GM21390 (cell line): ENCODE data around the gene DYNLT2.
A peak's percentile ranks its signal among the peaks of the same experiment; 100 is the strongest.

Experiments used
- ATAC-seq: cut with Tn5 transposase; IDR thresholded peaks from one replicate; pipeline ENCODE4 v1.9.1; 2021; ENCODE audit not compliant: unreplicated experiment

Gene DYNLT2, protein sequence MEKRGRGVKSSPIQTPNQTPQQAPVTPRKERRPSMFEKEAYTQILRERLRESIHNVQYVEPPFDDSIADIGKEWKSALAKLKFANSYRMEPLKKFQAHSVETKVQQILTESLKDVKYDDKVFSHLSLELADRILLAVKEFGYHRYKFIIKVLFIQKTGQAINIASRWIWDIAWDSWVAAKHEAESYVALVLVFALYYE

DNA sequence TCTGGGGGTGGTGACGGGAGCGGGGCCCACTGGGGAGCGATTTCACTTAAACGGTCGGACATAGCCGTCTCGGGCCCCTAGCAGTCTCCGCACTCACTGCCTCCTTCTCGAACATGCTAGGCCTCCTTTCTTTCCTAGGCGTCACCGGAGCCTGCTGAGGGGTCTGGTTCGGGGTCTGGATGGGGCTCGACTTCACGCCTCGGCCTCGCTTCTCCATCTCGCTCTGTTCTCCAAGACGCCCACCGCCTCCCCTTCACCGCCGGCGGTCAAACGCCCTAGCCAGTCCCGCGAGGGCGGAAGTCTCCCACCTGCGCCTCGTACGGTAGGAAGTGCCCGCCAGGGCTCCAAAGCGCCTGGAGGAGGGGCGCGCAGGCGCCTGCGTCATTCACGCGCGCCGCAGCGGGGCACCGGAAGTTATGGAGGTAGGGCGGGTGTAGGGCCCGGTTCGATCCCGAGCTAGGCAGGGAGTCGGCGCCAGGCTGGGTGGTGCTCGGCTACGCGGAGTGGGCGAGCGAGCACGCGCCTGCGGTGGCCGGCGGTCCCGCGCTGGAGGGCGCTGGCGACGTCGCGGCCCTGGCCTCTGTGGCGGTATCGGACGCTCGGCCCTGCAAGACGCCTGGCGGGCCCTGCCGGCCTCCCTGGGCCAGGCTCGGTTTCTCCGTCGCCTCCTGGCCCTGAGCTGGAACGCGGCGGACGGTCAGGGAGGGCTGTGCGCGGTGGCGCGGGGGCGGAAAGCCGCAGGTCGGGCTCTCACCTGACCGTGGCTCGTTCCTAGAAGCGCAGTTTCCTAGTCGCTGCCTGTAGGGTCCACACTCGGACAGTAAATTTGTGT is at the start of gene DYNLT2, which contains the start of gene ERMARD:
TSS of gene DYNLT2 (minus strand) at position 331 of the 832 bp plus-strand sequence. CDS start at position 217, 114 bp downstream.
TSS of gene ERMARD (plus strand) at position 381 of the 832 bp plus-strand sequence. CDS start at position 417, 36 bp downstream.
- peak; percentile 96 for ATAC-seq

DNA sequence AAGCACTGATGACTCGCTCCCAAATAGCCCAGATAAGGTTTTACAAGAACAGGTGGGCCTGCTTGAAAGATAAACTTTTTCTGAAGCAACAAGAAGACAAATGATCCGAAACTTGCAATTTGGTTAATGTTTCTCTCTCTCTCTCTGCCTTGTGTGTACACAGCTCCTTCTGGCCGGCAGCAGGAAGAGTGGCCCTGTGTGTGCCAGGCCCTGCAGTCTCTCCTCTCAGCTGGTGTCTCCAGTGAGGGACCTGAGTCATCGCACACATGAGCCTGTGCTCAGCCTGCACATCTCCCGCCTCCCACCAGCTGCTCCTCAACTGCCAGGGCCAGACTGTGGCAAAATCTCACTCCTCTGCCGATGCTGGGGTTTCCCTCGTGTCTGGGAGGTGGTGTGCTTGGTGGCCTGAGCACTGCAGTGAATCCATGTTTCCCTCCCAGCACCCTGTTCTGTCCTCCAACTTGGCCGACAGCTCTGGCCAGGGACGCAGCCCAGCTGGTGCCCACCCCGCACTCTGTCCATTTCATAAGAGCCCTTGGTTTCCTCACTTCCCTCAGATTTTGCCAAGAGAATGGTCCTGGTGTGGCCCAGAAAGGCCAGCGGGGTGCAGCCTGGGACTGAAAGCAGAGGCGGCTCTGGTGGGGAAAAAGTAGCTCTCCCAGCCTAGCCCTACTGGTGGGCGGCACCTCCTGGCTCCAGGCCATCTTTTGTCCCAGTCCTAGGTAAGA is 49.5 kb upstream of the DYNLT2 start:
- ATAC-seq, result no peak

DNA sequence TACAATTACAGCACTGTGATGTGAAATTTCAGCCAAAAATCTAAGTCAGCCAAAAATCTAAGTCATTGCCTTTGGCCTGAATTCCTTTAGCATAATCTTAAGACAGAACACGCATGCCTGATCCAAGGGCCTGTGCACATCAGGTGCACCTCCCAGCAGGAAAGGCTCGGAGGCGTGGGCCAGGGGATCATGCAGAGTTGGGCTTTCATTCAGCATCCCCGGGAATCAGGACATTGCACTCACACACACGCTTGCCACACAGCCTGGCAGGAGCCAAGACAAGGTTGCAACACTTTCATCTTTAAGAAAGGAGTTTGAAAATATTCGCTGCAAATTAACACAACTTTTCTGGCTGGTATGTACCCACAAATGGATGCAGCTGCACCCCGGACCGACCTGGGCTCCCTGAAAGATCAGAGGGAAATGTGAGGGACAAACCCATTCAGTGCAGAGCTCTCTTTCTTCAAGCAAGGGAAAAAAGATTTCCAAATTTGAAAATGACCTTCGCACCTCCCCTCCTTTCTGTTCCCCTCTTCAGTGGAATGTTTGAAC is 48.8 kb upstream of the DYNLT2 start:
- ATAC-seq, result no peak

DNA sequence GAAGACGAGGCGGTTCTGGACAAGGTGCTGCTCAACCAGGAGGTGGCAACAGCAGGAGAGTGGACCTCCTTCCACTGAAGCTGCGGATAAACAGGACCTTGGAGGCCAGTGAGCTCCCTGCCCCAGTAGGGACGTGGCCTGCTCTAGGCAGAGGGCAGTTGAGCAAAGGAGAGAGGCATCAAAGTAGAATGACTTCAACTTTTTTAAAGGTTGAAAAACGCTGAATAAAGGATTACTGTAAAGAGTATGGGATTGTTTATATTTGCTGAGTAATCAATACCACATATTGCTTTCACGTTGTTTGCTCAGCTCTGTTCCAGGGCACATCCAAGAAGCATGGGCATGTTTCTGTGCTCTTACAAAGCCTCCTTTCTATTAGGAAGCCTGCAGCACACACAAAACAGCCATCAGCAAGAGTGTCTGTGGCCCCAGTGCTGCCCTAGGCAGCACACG is 48.1 kb upstream of the DYNLT2 start:
- no peak for ATAC-seq

DNA sequence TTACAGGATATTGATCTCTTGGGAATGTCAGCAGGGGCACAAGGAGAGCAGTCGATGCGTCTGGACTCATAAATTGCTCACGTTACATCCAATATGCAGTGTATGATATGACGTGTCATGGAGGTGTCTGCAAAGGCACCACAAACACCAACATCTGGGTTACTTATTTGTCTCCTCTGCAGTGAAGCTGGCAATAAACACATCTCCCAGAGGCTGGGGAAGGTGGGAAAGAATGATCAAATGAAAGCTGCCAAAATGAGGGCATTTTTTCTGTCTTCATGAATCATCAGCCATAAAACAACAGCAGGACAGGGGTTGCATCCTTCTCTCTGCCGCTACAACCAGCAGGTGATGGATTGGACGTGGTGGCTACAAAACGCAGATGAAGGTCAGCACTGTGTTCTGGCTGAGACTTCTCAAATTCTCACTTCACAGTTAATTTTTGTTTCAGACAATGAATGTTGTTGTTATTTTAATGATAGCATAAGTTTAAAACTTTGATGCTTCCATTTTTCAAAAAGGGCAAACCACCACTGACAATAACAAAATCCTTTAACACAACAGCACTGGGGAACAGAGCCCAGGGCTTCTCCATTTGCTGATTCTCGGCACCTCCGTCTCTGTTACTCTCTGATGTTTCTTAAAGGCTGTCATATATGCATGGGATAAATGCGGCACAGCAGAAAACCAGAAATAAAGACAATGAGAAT is 47.5 kb upstream of the DYNLT2 start:
- no peak for ATAC-seq

DNA sequence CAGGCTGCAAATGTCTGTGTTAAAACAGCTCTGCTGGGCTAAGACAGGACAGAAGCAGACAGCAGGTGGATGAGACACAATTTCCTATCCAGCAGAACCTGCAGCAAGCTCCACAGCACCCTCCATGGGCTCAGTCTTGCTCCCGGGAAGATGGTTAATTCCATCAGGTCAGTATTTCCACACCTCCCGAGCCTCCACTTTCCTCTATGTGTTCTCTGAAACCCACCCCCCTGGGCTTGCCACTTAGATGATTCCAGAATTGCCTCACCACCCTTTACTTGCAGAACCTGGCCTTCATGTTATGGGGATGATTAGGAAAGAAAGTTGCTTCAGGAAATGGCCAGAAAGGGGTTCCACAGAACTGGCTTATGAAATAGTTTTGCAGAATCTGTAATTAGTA is 43.8 kb upstream of the DYNLT2 start:
- no peak for ATAC-seq

DNA sequence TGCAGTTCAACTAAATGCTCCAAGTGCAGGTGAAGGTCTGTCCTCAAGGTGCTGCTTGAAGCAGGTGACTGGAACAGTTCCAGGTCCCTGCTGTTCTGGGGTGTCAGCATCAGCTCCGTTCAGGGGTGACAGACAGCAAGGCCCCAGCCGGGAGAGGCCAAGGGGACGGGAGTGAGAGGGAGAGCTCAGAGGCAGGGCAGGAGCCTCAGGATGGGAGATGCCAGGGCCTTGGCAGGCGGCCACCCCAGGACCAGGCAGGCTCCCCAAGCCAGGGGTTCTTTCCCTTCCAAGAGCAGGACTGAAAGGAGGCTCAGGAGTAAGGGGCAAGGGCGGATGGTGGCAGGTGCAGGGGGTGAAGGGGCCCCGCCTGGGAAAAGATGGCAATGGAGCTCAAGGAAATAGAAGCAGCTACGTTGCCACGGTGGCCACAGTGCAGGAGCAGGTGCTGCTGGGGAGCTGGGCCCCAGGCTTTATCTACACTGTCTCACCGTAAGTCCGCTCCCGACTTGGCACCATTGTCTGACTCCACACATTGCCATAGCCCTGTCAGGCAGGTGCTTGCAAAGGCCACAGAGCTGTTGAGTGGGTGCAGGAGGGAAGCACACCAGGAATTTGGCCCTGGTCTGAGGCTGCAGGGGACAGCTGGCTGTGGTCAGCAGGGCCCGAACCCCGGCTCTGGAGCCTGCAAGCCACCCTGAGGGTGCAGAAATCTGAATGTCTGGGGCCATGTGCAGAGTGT is 43.1 kb upstream of the DYNLT2 start:
- no peak for ATAC-seq

DNA sequence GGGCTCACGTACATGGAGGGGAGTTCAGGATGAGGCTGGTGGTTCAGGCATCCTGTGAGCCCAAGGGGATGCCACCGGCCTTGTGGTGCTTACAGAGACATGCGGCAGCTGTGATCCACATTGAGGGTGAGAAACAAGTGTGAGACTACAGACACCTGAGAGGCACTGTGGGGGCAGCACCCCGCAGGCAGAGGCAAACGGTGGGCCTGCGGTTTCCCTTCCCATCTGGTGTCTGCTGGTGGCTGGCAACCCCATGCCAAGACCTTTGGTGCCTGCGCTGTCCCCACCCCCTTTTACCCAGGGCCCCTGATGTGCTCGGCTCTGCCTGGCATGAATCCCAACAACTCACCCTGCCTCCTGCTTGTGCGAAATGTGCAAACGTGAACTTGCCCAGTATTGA is 42.0 kb upstream of the DYNLT2 start:
- ATAC-seq, result no peak

DNA sequence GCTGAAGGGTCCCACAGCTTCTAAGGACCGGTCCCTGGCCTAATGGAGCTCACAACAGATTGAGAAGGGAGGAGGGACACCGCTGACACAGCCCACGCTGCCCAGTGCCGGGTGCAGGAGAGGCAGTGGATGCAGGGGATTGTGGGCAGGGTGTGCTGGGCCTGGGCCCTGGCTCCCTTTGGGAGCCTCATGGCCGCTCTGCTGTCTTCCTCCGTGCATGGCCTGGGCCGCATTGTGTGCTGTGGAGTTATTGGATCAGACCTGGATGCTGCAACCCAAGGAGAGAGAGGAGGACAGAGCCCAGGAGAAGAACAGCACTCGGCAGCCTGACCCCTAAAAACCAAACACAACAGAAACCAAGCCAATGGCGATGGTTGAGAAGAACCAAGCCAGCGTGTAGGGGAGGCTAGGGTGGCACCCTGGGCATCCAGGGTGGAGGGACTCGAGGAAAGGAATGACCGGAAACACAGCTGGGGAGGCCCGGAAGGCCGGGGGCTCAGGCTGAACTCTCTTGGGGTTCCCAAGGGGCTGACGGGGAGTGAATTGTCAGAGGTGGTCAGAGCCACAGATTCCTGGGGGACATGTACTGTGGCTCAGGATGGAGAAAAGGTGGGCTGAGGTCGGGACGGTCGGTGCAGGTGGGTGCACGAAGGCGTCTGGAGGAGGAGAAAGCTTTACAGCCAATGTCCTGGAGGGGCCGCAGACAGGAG is 41.1 kb upstream of the DYNLT2 start:
- ATAC-seq, result no peak

DNA sequence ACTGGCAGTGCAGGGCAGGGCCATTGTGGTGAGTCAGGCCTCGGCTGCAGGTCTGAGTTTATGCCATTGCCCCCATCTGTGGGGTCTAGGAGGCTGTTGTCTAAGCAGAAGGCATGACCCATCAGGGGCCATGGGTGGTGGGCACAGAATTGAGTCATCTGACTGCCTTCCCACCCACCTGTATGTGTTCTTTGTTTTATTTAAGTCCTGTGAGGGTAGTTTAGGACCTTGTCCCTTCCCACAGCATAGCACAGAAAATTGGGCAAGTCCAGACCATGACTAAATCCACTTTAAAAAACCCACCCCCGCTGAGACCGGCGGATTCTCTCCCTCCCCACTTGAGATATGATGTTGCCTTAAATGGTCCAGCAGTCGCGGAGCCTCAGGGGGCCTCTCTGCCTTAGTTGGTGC is 40.4 kb upstream of the DYNLT2 start:
- ATAC-seq, result no peak

DNA sequence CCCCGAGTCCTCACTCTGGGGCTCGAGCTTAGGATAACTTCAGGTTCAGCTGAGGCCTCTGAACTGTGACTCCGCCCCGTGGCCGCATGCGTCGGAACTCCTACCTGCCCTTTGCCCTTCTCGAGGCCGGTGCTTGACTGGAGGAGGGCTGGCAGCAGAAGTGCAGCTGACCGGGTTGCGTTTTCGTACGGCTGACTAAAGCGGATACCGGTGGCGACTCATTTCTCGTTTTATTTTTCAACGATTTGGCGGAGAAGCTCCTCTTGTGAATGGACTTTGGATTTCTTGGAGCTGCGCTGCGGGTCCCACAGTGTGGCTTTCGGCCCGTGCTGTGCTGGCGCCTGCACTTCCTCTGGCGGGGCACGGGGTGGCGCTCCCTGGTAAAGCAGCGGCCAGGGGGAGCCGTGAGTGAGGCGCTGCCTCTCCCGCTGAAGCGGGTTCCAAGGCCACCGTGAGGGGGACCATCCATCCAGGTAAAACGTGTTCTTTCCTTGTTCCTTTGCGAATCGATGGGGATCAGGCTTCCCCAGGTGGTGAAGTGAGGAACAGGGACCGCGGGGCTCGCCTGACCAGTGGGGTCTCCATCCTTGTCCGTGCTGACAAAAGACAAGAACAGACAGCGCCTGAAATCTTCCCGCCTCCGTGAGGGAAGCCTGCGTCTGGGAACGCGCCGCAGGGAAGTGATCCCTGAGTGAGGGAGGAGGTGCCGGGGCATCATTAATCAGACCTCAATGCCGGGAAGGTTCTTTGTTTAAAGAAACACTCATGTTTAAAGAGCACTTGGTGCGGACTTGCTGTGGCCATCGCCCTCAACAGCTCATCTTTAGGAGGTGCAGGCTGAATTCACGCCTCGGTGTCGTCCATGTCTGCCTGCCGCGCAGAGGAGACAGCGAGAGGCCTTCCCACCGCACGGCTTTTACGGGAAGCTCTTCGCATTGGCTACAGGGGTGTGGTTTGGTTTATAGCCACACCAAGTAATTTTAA is 38.9 kb upstream of the DYNLT2 start:
- peak; percentile 96 for ATAC-seq

DNA sequence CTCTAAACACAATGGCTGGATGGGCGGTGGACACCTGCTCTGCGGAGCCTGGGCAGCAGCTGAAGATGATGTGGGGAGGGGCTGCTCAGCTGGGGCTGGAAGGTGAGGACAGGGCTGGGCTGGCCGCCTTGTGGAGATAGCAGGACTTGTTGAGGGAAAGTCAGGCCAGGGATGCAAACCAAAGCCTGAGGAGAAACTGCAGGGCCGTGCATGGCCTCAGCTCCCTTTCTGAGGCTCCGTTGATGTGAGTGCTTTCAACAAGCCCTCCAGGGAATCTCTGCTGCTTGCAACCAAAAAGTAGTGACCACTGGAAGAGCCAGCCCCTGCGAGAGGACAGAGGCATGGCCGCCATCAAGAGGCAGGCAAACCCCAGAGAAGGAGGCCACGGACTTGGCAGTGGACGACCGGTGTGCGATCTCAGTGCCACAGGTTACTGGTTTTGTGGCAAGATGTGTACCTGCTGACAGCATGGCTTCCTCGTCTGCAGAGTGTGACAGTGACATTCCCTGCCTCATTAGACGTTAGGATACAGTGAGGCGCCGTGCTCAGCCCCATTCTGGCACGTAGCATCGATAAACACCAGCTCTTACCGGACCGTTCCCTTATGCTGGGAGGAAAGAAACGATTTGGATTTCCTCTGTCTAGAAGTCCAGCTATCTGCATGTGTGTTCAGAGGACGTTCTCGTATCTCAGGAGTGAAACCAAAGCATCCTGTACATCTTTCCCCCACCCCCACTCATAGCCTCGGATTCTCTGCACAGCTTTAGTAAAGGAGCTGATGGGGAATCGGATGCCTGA is 38.0 kb upstream of the DYNLT2 start:
- ATAC-seq, result no peak

DNA sequence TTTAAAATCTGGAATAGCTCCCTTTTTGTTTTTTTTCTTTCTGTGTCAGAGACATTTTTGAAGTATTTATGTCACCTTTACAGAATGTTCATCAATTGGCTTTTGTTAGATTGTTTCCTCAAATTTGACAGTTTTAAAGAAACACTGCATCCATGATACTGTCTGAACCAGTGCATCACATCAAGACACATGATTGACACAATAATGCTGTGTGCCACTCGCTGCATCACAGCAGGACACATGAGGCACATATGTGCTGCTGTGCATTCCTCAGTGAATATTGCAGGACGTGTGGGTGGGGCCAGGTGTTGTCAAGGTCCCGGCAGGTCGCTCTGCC is 37.4 kb upstream of the DYNLT2 start:
- ATAC-seq, result no peak

DNA sequence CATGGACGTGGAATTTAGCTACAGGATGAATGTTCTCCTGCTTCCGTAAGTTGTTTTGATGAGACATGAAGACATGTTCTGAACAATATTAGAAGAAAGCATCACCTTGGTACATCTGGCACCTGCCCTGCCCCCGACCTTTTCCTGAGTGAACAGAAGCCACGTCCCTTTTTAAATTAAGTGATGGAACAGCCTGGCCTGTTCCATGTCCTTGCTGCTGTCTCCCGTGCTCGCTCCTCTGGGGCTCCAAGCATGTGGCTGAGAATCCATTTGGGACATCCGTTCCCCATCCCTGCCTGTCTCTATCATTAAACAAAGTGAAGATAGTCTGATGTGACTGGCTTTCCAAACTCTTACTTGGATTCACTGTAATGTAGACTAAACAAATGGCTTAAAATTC is 36.4 kb upstream of the DYNLT2 start:
- no peak for ATAC-seq

DNA sequence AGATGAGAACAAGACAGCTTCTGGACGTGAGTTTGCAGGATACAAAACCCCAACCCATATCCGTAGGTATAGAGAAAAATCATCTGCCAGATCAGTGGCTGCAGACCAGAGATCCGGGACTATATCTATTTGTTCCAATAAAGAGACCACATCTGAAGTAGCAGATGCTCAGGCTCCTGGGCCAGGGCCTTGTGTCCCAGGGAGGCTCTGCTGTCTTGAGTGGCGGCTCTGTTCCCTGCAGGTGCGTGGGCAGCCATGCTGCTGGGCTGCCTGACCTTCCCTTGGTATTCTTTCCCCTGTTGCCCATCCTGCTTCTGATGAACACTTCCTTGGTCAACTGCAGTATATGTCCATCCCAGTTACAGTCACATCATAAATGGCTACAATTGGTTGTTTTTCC is 35.0 kb upstream of the DYNLT2 start:
- ATAC-seq, result no peak

DNA sequence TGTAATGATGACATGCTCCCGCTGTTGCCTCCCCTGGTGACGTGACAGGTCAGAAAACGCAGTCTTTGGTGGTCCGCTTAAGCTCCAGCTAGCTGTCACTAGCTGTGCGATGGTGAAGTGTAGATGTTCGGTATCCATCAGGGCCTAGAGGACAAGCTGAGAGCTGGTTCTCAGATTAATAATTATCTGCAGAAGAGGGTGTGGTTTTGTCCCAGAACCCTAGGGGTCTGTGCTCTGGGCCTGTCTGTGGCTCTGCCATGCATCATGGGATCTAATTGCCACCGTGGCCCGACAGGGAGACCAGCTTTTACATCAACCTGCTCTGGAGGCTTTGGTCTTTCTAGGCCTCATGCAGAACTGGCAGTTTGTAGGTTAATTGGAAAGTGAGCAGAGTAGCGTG is 34.2 kb upstream of the DYNLT2 start:
- ATAC-seq, result no peak

DNA sequence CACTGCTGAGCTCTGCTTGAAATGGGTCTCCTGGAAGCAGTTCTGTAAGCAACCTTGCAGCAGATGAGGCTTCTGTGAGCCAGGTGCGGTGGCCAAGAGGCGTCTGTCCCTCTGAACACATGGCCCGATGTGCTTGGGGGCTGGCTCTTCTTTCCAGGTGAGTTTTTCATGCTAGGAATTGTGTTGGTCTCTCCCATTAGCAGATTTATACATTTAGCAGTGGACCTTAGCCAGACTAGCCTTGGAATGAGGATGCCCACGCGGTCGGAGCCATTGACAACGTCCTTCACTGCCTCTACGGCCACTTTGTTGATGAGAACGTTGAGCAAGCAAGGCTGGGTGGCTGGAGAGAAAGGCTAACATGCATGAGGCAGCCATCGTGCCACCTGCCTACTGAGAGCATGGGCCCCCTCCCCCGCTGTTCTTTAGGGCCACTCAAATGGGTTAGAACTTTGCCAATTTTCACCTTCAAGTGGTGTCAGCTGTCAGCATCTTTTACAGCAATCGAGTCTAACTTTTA is 33.5 kb upstream of the DYNLT2 start:
- ATAC-seq, result no peak
